B cell (primary cell): ENCODE measurements around the gene HAO2.

Experiments
- CTCF ChIP-seq: fragments of 200-600 bp; IDR thresholded peaks from one replicate; pipeline ENCODE4 v1.8.0; 2022; ENCODE audit warnings: antibody characterized with exemption, mild to moderate bottlenecking
- EZH2 ChIP-seq: IDR thresholded peaks from 2 replicates; pipeline ENCODE4 v1.6.1; 2012; ENCODE audit warnings: borderline replicate concordance, low read depth, mild to moderate bottlenecking, moderate library complexity, low read length; ENCODE audit not compliant: insufficient read depth, poor library complexity, severe bottlenecking

DNA sequence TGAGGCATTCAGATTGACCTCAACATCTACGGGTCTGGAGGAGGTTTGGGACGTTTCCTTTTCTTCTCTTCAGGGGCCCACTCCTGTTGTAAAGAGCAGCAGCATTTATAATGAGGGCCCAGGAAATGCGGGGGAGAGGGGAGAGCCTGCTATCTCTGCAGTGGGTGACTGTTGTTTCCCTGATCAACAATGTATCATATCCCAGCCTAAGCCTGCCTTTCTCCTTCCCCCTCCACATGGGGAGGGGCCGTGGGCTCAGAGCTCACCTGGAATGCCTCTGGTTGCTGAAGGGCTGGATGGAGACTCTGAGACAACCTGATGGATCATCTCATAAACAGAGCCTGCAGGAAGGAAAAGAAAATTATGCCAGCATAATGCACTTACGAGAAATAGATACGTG is 36.0 kb upstream of the HAO2 start:
- TF ChIP-seq CTCF, result no peak
- no peak for TF ChIP-seq EZH2
